H9 (cell line): ENCODE data around the gene ALKBH7. TPM values are rescaled to one million over a fixed set of nuclear protein-coding genes. Genes with fewer than 3 reads are reported as not detected.

Source experiments
- DNase-seq: peaks from one replicate; pipeline ENCODE4 v3.0.0-alpha.2; 2017
- H2AFZ ChIP-seq: one replicate; pipeline ENCODE4 v1.6.1; 2013; ENCODE audit warnings: mild to moderate bottlenecking, low read length, control low read depth, moderate library complexity
- H2AK5ac ChIP-seq: 2 replicates; pipeline ENCODE4 v1.6.1; 2013; ENCODE audit warnings: low read length, control low read depth, mixed read lengths; ENCODE audit not compliant: insufficient read length
- H2BK120ac ChIP-seq: one replicate; pipeline ENCODE4 v1.6.1; 2013; ENCODE audit warnings: low read depth, mild to moderate bottlenecking, low read length, control low read depth, inconsistent platforms; ENCODE audit not compliant: poor library complexity, severe bottlenecking
- H2BK12ac ChIP-seq: 2 replicates; pipeline ENCODE4 v1.6.1; 2013; ENCODE audit warnings: low read length, control low read depth, mixed read lengths, low read depth; ENCODE audit not compliant: insufficient read length
- H2BK15ac ChIP-seq: 2 replicates; pipeline ENCODE4 v1.6.1; 2013; ENCODE audit warnings: low read depth, low read length, control low read depth
- H2BK20ac ChIP-seq: one replicate; pipeline ENCODE4 v1.6.1; 2013; ENCODE audit warnings: low read depth, mild to moderate bottlenecking, low read length, control low read depth, inconsistent platforms; ENCODE audit not compliant: poor library complexity, severe bottlenecking
- H2BK5ac ChIP-seq: 2 replicates; pipeline ENCODE4 v1.6.1; 2013; ENCODE audit warnings: low read length, control low read depth, mixed read lengths; ENCODE audit not compliant: insufficient read length
- H3K14ac ChIP-seq: 2 replicates; pipeline ENCODE4 v1.6.1; 2013; ENCODE audit warnings: low read length, control low read depth; ENCODE audit not compliant: insufficient read depth
- H3K18ac ChIP-seq: 2 replicates; pipeline ENCODE4 v1.6.1; 2013; ENCODE audit warnings: low read depth, mild to moderate bottlenecking, mixed read lengths, low read length, control low read depth; ENCODE audit not compliant: insufficient read length
- H3K23ac ChIP-seq: 2 replicates; pipeline ENCODE4 v1.6.1; 2013; ENCODE audit warnings: low read length, control low read depth, mixed read lengths, low read depth; ENCODE audit not compliant: insufficient read length
- H3K23me2 ChIP-seq: 2 replicates; pipeline ENCODE4 v1.6.1; 2013; ENCODE audit warnings: low read depth, mild to moderate bottlenecking, mixed read lengths, low read length, control low read depth; ENCODE audit not compliant: insufficient read length, poor library complexity, severe bottlenecking
- H3K27ac ChIP-seq: 2 replicates; pipeline ENCODE4 v1.5.1; 2013; ENCODE audit warnings: low read length, control low read depth, mixed read lengths, low read depth; ENCODE audit not compliant: insufficient read length
- H3K27me3 ChIP-seq: 2 replicates; pipeline ENCODE4 v1.6.1; 2013; ENCODE audit warnings: low read length, control low read depth, inconsistent platforms; ENCODE audit not compliant: insufficient read depth
- H3K4ac ChIP-seq: 2 replicates; pipeline ENCODE4 v1.6.1; 2013; ENCODE audit warnings: low read depth, mild to moderate bottlenecking, control low read depth, inconsistent platforms, low read length, moderate library complexity
- H3K4me1 ChIP-seq: 2 replicates; pipeline ENCODE4 v1.6.1; 2013; ENCODE audit warnings: low read length, control low read depth, inconsistent platforms; ENCODE audit not compliant: insufficient read depth
- H3K4me2 ChIP-seq: 2 replicates; pipeline ENCODE4 v1.6.1; 2013; ENCODE audit warnings: low read length, control low read depth, mixed read lengths; ENCODE audit not compliant: insufficient read length, insufficient read depth
- H3K56ac ChIP-seq: 2 replicates; pipeline ENCODE4 v1.6.1; 2013; ENCODE audit warnings: low read depth, mild to moderate bottlenecking, mixed read lengths, low read length, control low read depth; ENCODE audit not compliant: insufficient read length
- H3K79me1 ChIP-seq: 2 replicates; pipeline ENCODE4 v1.6.1; 2013; ENCODE audit warnings: low read depth, mild to moderate bottlenecking, moderate library complexity, low read length, control low read depth, inconsistent platforms; ENCODE audit not compliant: insufficient read depth, poor library complexity, severe bottlenecking
- H3K79me2 ChIP-seq: 2 replicates; pipeline ENCODE4 v1.6.1; 2013; ENCODE audit warnings: low read length, control low read depth, inconsistent platforms; ENCODE audit not compliant: insufficient read depth
- H3K9ac ChIP-seq: 2 replicates; pipeline ENCODE4 v1.6.1; 2013; ENCODE audit warnings: low read length, control low read depth, mixed read lengths; ENCODE audit not compliant: insufficient read length; ENCODE audit errors: extremely low read depth
- H3K9me3 ChIP-seq: one replicate; pipeline ENCODE4 v1.6.1; 2013; ENCODE audit warnings: low read depth, low read length, inconsistent platforms; ENCODE audit not compliant: control insufficient read depth
- H3T11ph ChIP-seq: one replicate; pipeline ENCODE4 v1.6.1; 2013; ENCODE audit warnings: mild to moderate bottlenecking, low read length, control low read depth, inconsistent platforms
- H4K20me1 ChIP-seq: one replicate; pipeline ENCODE4 v1.6.1; 2013; ENCODE audit not compliant: control insufficient read depth, insufficient read length, insufficient read depth
- H4K5ac ChIP-seq: 2 replicates; pipeline ENCODE4 v1.6.1; 2013; ENCODE audit warnings: low read depth, mild to moderate bottlenecking, mixed read lengths, low read length, control low read depth; ENCODE audit not compliant: insufficient read length
- H4K8ac ChIP-seq: replicated peaks from 2 replicates; pipeline ENCODE4 v1.6.1; 2013; ENCODE audit warnings: low read length, control low read depth, mixed read lengths, low read depth; ENCODE audit not compliant: insufficient read length
- H4K91ac ChIP-seq: 2 replicates; pipeline ENCODE4 v1.6.1; 2013; ENCODE audit warnings: low read depth, mild to moderate bottlenecking, moderate library complexity, mixed read lengths, low read length, control low read depth; ENCODE audit not compliant: insufficient read length
- H3K27ac Mint-ChIP-seq, 3 experiments: 2 replicates in 2 of 3; 3 replicates in 1 of 3; pipeline ENCODE4 v1.8.0; 2020 to 2021; ENCODE audit warnings: mixed read lengths in 3 of 3, mild to moderate bottlenecking in 1 of 3, moderate library complexity in 1 of 3
- H3K27me3 Mint-ChIP-seq: 2 replicates; pipeline ENCODE4 v1.8.0; 2021; ENCODE audit warnings: low read depth, mild to moderate bottlenecking, moderate library complexity, mixed read lengths
- H3K36me3 Mint-ChIP-seq, 3 experiments: 2 replicates in 2 of 3; 3 replicates in 1 of 3; pipeline ENCODE4 v1.8.0; 2020 to 2021; ENCODE audit warnings: low read depth in 3 of 3, mixed read lengths in 3 of 3; ENCODE audit not compliant: insufficient read depth in 1 of 3
- H3K4me1 Mint-ChIP-seq, 2 experiments: 2 replicates each; pipeline ENCODE4 v1.8.0; 2020; ENCODE audit warnings: mixed read lengths in 2 of 2
- H3K4me3 Mint-ChIP-seq, 2 experiments: 2 replicates in 1 of 2; 3 replicates in 1 of 2; pipeline ENCODE4 v1.8.0; 2020 to 2021; ENCODE audit warnings: mild to moderate bottlenecking in 2 of 2, mixed read lengths in 2 of 2, moderate library complexity in 1 of 2
- H3K9me3 Mint-ChIP-seq, 2 experiments: 2 replicates in 1 of 2; 3 replicates in 1 of 2; pipeline ENCODE4 v1.8.0; 2020; ENCODE audit warnings: mild to moderate bottlenecking in 2 of 2, mixed read lengths in 2 of 2, moderate library complexity in 1 of 2
- CTCF ChIP-seq: fragments of 200-600 bp; sonication (generic); conservative IDR thresholded peaks from 3 replicates; pipeline ENCODE4 v1.8.0; 2021; ENCODE audit warnings: antibody characterized with exemption, mild to moderate bottlenecking
- WGBS: extraction: QIAGEN DNeasy Blood & Tissue Kit; methylation state at CpG from one replicate; pipeline ENCODE4 v1.1.7; 2013; ENCODE audit warnings: missing lambda C conversion rate, low lambda C conversion rate, mixed read lengths; ENCODE audit not compliant: insufficient read length; ENCODE audit errors: extremely low coverage; 5-methylcytosine and 5-hydroxymethylcytosine counted together
- total RNA-seq: library from RNA; stranded (reverse); gene quantifications from 2 replicates; pipeline ENCODE4 v1.2.1, GENCODE V29; 2021

The ALKBH7 gene
- total RNA-seq, 1 experiment from 2014 or later = 85.7 TPM

GRCh38 chr19:6393074-6393982 lies 20.7 kb downstream of the ALKBH7 start, which contains the start of gene GTF2F1:
Gene GTF2F1 (minus strand): TSS chr19:6393164. CDS start chr19:6392995, 169 bp downstream.
- no peaks in the 10 kb centered on the region for H4K20me1 ChIP-seq
- no peaks in the 10 kb centered on the region for H3K27me3 Mint-ChIP-seq
- no peak within 1 kb of the TSS for H3K56ac ChIP-seq
- peaks cover 3% of the 10 kb centered on the region; the same call in 1 of the 2 replicates for H3K4me1 ChIP-seq
- peak within 1 kb of the TSS; percentile 64 for H3K9ac ChIP-seq
- peak within 1 kb of the TSS; percentile 53 for H2BK120ac ChIP-seq
- H3K27ac Mint-ChIP-seq = peak within 1 kb of the TSS; percentile 94 to 98 (median 98)
- H2BK12ac ChIP-seq = no peak within 1 kb of the TSS
- H3K79me1 ChIP-seq = peaks cover 9% of the 10 kb centered on the region
- TF ChIP-seq CTCF = peak; percentile 26; the same call in 1 of the 3 replicates
- no peak within 1 kb of the TSS for H2BK15ac ChIP-seq
- H2AK5ac ChIP-seq = no peak within 1 kb of the TSS
- H4K8ac ChIP-seq = no peak within 1 kb of the TSS
- H3K4me2 ChIP-seq = peak within 1 kb of the TSS; percentile 90
- H3K27me3 ChIP-seq = no peaks in the 10 kb centered on the region
- H3K36me3 Mint-ChIP-seq = peaks cover 8 to 24% (median 20%) of the 10 kb centered on the region in 3 experiments
- no peaks in the 10 kb centered on the region for H3K9me3 Mint-ChIP-seq
- H3K4me3 Mint-ChIP-seq = peak within 1 kb of the TSS; percentile 97
- no peak within 1 kb of the TSS for H2AFZ ChIP-seq
- peak within 1 kb of the TSS; percentile 68 for H3K18ac ChIP-seq
- no peak within 1 kb of the TSS for H2BK20ac ChIP-seq
- no peak within 1 kb of the TSS for H3K4ac ChIP-seq
- peaks cover 3% of the 10 kb centered on the region; the same call in 1 of the 2 replicates for H3K79me2 ChIP-seq
- H4K91ac ChIP-seq = no peak within 1 kb of the TSS
- peaks cover 18 to 26% of the 10 kb centered on the region in 2 experiments for H3K4me1 Mint-ChIP-seq
- no peaks in the 10 kb centered on the region for H3K9me3 ChIP-seq
- no CpG with 5 or more reads among the region's 69 CpGs for WGBS
- no peak within 1 kb of the TSS for H3K23ac ChIP-seq
- DNase-seq = peak; percentile 95
- H3T11ph ChIP-seq = no peak within 1 kb of the TSS
- H3K23me2 ChIP-seq = peaks cover 6% of the 10 kb centered on the region
- H3K27ac ChIP-seq = no peak within 1 kb of the TSS
- H2BK5ac ChIP-seq = no peak within 1 kb of the TSS
- H4K5ac ChIP-seq = no peak within 1 kb of the TSS
- H3K14ac ChIP-seq = peak within 1 kb of the TSS; percentile 62
